Common myeloid progenitor, CD34-positive (primary cell): Measurements from ENCODE around the gene RAD51.
A peak's percentile ranks its signal among the peaks of the same experiment; 100 is the strongest.

Experiments used
- CTCF ChIA-PET: fragments of 350-600 bp; sonication (Branson Sonifier 250); formaldehyde crosslinking; loops from one replicate; lab custom pipeline; 2021; ENCODE audit warnings: antibody characterized with exemption; lab: Charles Lee
- POLR2A ChIA-PET: fragments of 350-600 bp; sonication (Branson Sonifier 250); formaldehyde crosslinking; loops from one replicate; lab custom pipeline; 2021; ENCODE audit warnings: antibody characterized with exemption; lab: Charles Lee
- DNase-seq, 3 donors: peaks; one replicate each; pipeline versions ENCODE4 v3.0.0 to v3.0.0-alpha.2; 2013
- H3K27ac ChIP-seq, 2 experiments: 1 replicate in 1 of 2; 2 replicates in 1 of 2; pipeline ENCODE4 v1.7.0; 2013; ENCODE audit warnings: inconsistent platforms in 2 of 2, low read length in 2 of 2, mild to moderate bottlenecking in 2 of 2, low read depth in 1 of 2, moderate library complexity in 1 of 2; ENCODE audit not compliant: severe bottlenecking in 2 of 2, insufficient read depth in 1 of 2, poor library complexity in 1 of 2
- H3K27me3 ChIP-seq, 5 experiments: replicated peaks in 2 of 5; 1 replicate in 3 of 5; 2 replicates in 2 of 5; pipeline versions ENCODE4 v1.6.1 to v1.7.0; 2013; ENCODE audit warnings: low read length in 4 of 5, mild to moderate bottlenecking in 2 of 5, moderate library complexity in 2 of 5, inconsistent platforms in 1 of 5; ENCODE audit not compliant: insufficient read depth in 5 of 5, control insufficient read depth in 4 of 5
- H3K36me3 ChIP-seq, 4 experiments: 1 replicate in 2 of 4; 2 replicates in 2 of 4; pipeline versions ENCODE4 v1.6.1 to v1.7.0; 2013; ENCODE audit warnings: low read length in 3 of 4, control low read depth in 1 of 4, mild to moderate bottlenecking in 1 of 4; ENCODE audit not compliant: control insufficient read depth in 4 of 4, insufficient read depth in 4 of 4
- H3K4me1 ChIP-seq, 4 experiments: 1 replicate in 3 of 4; 2 replicates in 1 of 4; pipeline versions ENCODE4 v1.6.1 to v1.7.1; 2013; ENCODE audit warnings: low read length in 3 of 4, mild to moderate bottlenecking in 3 of 4, control low read depth in 1 of 4, inconsistent platforms in 1 of 4, moderate library complexity in 1 of 4; ENCODE audit not compliant: control insufficient read depth in 4 of 4, insufficient read depth in 4 of 4; ENCODE audit errors: control extremely low read depth in 1 of 4
- H3K4me3 ChIP-seq, 7 experiments: 1 replicate in 4 of 7; 2 replicates in 3 of 7; pipeline versions ENCODE4 v1.5.1 to v1.7.0; 2013; ENCODE audit warnings: mild to moderate bottlenecking in 7 of 7, low read length in 6 of 7, moderate library complexity in 6 of 7, inconsistent platforms in 2 of 7, low read depth in 2 of 7, control low read depth in 1 of 7; ENCODE audit not compliant: insufficient read depth in 4 of 7, control insufficient read depth in 1 of 7; ENCODE audit errors: extremely low read depth in 1 of 7
- H3K9me3 ChIP-seq, 5 experiments: 1 replicate in 4 of 5; 2 replicates in 1 of 5; pipeline versions ENCODE4 v1.6.1 to v1.7.1; 2013; ENCODE audit warnings: low read length in 4 of 5, mild to moderate bottlenecking in 2 of 5, inconsistent platforms in 1 of 5, low read depth in 1 of 5, moderate library complexity in 1 of 5; ENCODE audit not compliant: control insufficient read depth in 4 of 5, insufficient read depth in 2 of 5; ENCODE audit errors: control extremely low read depth in 1 of 5
- WGBS: methylation state at CpG from one replicate; pipeline ENCODE4 v1.1.5; 2013; ENCODE audit not compliant: insufficient coverage; 5-methylcytosine and 5-hydroxymethylcytosine counted together

The RAD51 gene

GRCh38 chr15:40768521-40769273 lies 73.7 kb downstream of the RAD51 start:
- H3K4me3 ChIP-seq = peak overlapping the region in 5 of 7 experiments; percentile 21 to 63 (median 53)
- POLR2A ChIA-PET = interaction anchor here (0.6 to 0.7 kb wide), 2 partner anchors 10 to 152 kb away, joined by 3 to 4 read pairs; no protein-coding TSS in a partner anchor
- peak in 2 of 3 donors; percentile 58 to 72 for DNase-seq
- H3K36me3 ChIP-seq = peaks cover 0 to 47% (median 20%) of the 10 kb centered on the region in 4 experiments
- WGBS = 50% methylated on average over 13 of the region's 21 CpGs
- H3K27me3 ChIP-seq = no peaks in the 10 kb centered on the region
- no peaks in the 10 kb centered on the region for H3K9me3 ChIP-seq
- H3K27ac ChIP-seq = peak overlapping the region; percentile 16 to 65
- CTCF ChIA-PET = interaction anchor here (1.1 to 14.6 kb wide), 10 partner anchors 10 to 89 kb away, joined by 3 to 123 read pairs (median 6); partner anchors contain the start of gene RAD51
- peaks cover 5 to 73% (median 59%) of the 10 kb centered on the region in 4 experiments for H3K4me1 ChIP-seq

GRCh38 chr15:40769274-40770146 lies 74.5 kb downstream of the RAD51 start, which contains the start of gene C15orf62:
Gene C15orf62, plus strand, starts transcription at chr15:40769980. Its CDS starts 516 bp downstream, at chr15:40770496.
- peaks cover under 1 to 55% (median 28%) of the 10 kb centered on the region in 4 experiments for H3K36me3 ChIP-seq
- H3K27ac ChIP-seq = peak within 1 kb of the TSS; percentile 40 to 65

GRCh38 chr15:40770147-40770721 lies 75.3 kb downstream of the RAD51 start:
- Histone ChIP-seq H3K27me3 (no peaks in the 10 kb centered on the region), H3K36me3 (peaks cover 5 to 62% (median 35%) of the 10 kb centered on the region in 4 experiments), H3K27ac (peak overlapping the region; percentile 40 to 65), H3K4me3 (peak overlapping the region in 5 of 7 experiments; percentile 16 to 63 (median 53)), H3K4me1 (peaks cover 0 to 57% (median 45%) of the 10 kb centered on the region in 4 experiments), H3K9me3 (no peaks in the 10 kb centered on the region)
- peak in 2 of 3 donors; percentile 45 to 56 for DNase-seq
- POLR2A ChIA-PET = interaction anchor here (1.0 kb wide), 1 partner anchor 13 kb away, joined by 4 read pairs; no protein-coding TSS in a partner anchor
- 66% methylated on average over 17 of the region's 17 CpGs for WGBS
- CTCF ChIA-PET = interaction anchor here (0.8 to 14.6 kb wide), 13 partner anchors 8 to 92 kb away, joined by 3 to 123 read pairs (median 4); no protein-coding TSS in a partner anchor

More at GRCh38 chr15:40769274-40770146, 74.5 kb downstream of the RAD51 start, which contains the start of gene C15orf62:
- Histone ChIP-seq H3K9me3 (no peaks in the 10 kb centered on the region), H3K4me1 (peaks cover 4 to 64% (median 52%) of the 10 kb centered on the region in 4 experiments), H3K27me3 (no peaks in the 10 kb centered on the region), H3K4me3 (peak within 1 kb of the TSS in 5 of 7 experiments; percentile 21 to 63 (median 53))
- DNase-seq = peak; percentile 86 to 97 (median 94)
- ChIA-PET POLR2A (interaction anchor here (0.6 to 1.0 kb wide), 2 partner anchors 13 to 153 kb away, joined by 4 read pairs; no protein-coding TSS in a partner anchor), CTCF (interaction anchor here (0.8 to 14.6 kb wide), 14 partner anchors 8 to 90 kb away, joined by 3 to 123 read pairs (median 5); partner anchors contain the start of gene RAD51)
- WGBS = 9% methylated on average over 22 of the region's 28 CpGs

- no peak overlapping the region for H3K27ac ChIP-seq
- H3K9me3 ChIP-seq = no peaks in the 10 kb centered on the region
- 96% methylated on average over 5 of the region's 5 CpGs for WGBS
- peaks cover 9 to 72% (median 44%) of the 10 kb centered on the region in 4 experiments for H3K36me3 ChIP-seq
- ChIA-PET POLR2A (no interaction called here), CTCF (interaction anchor here (0.7 to 14.6 kb wide), 7 partner anchors 14 to 93 kb away, joined by 3 to 123 read pairs (median 3); no protein-coding TSS in a partner anchor)
- H3K4me3 ChIP-seq = no peak overlapping the region
- no peaks in the 10 kb centered on the region for H3K27me3 ChIP-seq
- peaks cover 0 to 49% (median 37%) of the 10 kb centered on the region in 4 experiments for H3K4me1 ChIP-seq
- DNase-seq = no peak
Observed at GRCh38 chr15:40771242-40771641, 76.3 kb downstream of the RAD51 start.

- POLR2A ChIA-PET = no interaction called here
- Histone ChIP-seq H3K27ac (no peak overlapping the region), H3K4me1 (peaks cover 0 to 45% (median 37%) of the 10 kb centered on the region in 4 experiments), H3K36me3 (peaks cover 9 to 72% (median 45%) of the 10 kb centered on the region in 4 experiments), H3K4me3 (no peak overlapping the region), H3K27me3 (no peaks in the 10 kb centered on the region), H3K9me3 (no peaks in the 10 kb centered on the region)
- no peak for DNase-seq
- CTCF ChIA-PET = interaction anchor here (0.7 to 14.6 kb wide), 2 partner anchors 13 to 34 kb away, joined by 3 to 123 read pairs; no protein-coding TSS in a partner anchor
- 97% methylated on average over 8 of the region's 13 CpGs for WGBS
Observed at GRCh38 chr15:40772014-40772413, 77.0 kb downstream of the RAD51 start.

- H3K4me1 ChIP-seq = peaks cover 0 to 31% (median 29%) of the 10 kb centered on the region in 4 experiments
- peaks cover 9 to 62% (median 42%) of the 10 kb centered on the region in 4 experiments for H3K36me3 ChIP-seq
- no peaks in the 10 kb centered on the region for H3K9me3 ChIP-seq
- WGBS = 96% methylated on average over 4 of the region's 8 CpGs
- H3K4me3 ChIP-seq = no peak overlapping the region
- ChIA-PET CTCF (interaction anchor here (1.0 to 14.6 kb wide), 4 partner anchors 12 to 72 kb away, joined by 3 to 123 read pairs (median 5); no protein-coding TSS in a partner anchor), POLR2A (no interaction called here)
- no peak overlapping the region for H3K27ac ChIP-seq
- no peak for DNase-seq
- no peaks in the 10 kb centered on the region for H3K27me3 ChIP-seq
Observed at GRCh38 chr15:40773496-40773895, 78.5 kb downstream of the RAD51 start.
